GM12864 (cell line): ENCODE results near the gene PPP2R5A.
"Not testable (repeated sequence)": the region's sequence is repeated elsewhere in the genome, so short reads cannot be mapped to it uniquely, and the experiment has no call there.

Experiments used
- DNase-seq: peaks from one replicate; pipeline ENCODE4 v3.0.0-alpha.2; 2011; ENCODE audit warnings: low read depth
- H3K4me3 ChIP-seq: 2 replicates; pipeline ENCODE4 v1.5.1; 2011; ENCODE audit warnings: mild to moderate bottlenecking, low read depth, low read length, control low read depth
- TF ChIP-seq, protein P1 (sequence below): IDR thresholded peaks from 2 replicates; pipeline ENCODE4 v1.5.1; 2011; ENCODE audit warnings: low read depth, mild to moderate bottlenecking, moderate library complexity, low read length, control low read depth, inconsistent platforms; ENCODE audit errors: missing control alignments

PPP2R5A gene

DNA sequence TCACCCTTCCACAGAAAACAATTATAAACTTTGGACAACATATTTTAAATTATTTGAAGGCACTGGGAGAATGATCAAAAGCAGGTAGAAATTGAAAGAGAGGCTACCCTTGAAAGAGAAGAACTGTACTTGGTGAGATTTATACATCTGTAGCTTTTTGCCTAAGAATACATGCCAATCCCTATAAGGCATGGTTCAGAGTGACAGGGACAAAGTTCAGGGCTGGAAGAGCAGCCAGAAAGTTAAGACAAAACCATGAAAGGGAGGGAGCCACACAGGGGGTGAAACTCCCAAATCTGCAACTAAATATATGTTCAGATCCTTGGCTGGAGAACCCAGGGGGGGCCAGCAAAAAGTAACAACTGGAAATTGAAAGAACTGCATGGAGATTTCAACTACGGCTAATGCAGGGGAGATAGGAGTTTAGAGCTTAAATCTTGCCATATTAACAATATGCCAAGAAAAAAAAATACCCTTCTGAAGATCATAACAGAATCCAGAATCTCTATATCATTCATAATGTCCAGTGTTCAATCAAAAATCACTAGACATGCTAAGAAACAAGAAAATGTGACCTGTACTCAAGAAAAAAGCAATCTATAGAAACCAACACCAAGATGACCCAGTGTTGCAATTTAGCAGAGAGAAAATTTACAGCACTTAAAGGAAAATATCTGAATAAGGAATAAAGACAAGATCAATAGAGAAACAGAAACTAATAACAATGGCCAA is 103.9 kb downstream of the PPP2R5A start:
- TF ChIP-seq, protein P1, sequence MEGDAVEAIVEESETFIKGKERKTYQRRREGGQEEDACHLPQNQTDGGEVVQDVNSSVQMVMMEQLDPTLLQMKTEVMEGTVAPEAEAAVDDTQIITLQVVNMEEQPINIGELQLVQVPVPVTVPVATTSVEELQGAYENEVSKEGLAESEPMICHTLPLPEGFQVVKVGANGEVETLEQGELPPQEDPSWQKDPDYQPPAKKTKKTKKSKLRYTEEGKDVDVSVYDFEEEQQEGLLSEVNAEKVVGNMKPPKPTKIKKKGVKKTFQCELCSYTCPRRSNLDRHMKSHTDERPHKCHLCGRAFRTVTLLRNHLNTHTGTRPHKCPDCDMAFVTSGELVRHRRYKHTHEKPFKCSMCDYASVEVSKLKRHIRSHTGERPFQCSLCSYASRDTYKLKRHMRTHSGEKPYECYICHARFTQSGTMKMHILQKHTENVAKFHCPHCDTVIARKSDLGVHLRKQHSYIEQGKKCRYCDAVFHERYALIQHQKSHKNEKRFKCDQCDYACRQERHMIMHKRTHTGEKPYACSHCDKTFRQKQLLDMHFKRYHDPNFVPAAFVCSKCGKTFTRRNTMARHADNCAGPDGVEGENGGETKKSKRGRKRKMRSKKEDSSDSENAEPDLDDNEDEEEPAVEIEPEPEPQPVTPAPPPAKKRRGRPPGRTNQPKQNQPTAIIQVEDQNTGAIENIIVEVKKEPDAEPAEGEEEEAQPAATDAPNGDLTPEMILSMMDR, result no peak
- H3K4me3 ChIP-seq, result no peak overlapping the region
- DNase-seq, result no peak

DNA sequence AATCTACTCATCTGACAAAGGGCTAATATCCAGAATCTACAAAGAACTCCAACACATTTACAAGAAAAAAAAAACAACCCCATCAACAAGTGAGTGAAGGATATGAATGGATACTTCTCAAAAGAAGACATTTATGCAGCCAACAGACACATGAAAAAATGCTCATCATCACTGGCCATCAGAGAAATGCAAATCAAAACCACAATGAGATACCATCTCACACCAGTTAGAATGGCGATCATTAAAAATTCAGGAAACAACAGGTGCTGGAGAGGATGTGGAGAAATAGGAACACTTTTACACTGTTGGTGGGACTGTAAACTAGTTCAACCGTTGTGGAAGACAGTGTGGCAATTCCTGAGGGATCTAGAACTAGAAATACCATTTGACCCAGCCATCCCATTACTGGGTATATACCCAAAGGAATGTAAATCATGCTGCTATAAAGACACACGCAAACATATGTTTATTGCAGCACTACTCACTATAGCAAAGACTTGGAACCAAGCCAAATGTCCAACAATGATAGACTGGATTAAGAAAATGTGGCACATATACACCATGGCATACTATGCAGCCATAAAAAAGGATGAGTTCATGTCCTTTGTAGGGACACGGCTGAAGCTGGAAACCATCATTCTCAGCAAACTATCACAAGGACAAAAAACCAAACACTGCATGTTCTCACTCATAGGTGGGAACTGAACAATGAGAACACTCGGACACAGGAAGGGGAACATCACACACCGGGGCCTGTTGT is 110.6 kb downstream of the PPP2R5A start:
- DNase-seq, H3K4me3 ChIP-seq: not testable (repeated sequence)

DNA sequence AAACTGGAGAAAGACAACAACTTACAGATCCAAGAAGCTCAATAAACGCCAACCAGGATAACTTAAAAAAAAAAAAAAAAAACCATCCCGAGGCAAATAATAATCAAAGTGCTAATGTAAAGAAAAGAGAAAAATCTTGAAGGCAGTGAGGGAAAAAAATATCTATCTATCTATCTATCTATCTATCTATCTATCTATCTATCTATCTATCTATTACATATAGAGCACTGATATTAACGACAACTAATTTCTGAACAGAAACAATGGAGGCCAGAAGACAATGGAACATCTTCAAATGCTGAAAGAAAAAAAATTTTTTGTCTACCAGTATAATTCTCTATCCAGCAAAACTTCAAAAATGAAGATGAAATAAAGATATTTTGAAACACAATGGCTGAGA is 111.4 kb downstream of the PPP2R5A start:
- H3K4me3 ChIP-seq, result no peak overlapping the region
- TF ChIP-seq, protein P1, result no peak
- no peak for DNase-seq

DNA sequence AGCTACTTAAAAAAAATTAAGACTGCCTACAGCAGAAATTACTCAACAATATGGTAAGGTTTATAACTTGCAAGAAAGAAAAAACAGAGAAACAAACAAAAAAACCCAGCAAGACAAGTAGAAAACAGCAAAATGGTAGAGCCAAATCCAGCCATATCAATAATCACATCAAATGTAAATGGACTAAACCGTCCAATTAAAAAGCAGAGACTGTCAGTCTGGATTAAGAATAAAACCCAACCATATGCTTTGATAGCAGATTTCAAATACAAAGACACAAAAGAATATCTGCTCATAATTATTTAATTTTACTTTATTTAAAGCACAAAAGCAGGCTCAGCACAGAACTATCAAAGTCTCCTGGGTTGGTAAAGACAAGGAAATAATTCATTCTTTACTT is 112.0 kb downstream of the PPP2R5A start:
- TF ChIP-seq, protein P1, result no peak
- DNase-seq, result no peak
- no peak overlapping the region for H3K4me3 ChIP-seq

DNA sequence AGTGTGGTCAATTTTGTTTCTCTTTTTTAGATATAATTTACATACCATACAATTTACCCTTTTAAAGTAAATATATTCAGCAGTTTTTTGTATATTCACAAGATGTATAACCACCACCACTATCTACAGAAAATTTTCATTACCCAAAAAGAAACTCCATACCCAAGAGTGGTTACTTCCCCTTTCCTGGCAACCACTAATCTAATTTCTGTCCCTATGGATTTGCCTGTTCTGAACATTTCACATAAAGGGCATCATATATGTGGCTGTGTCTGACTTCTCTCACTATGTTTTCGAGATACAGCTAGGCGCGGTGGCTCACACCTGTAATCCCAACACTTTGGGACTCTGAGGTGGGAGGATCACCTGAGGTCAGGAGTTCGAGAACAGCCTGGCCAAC is 115.8 kb downstream of the PPP2R5A start:
- no peak overlapping the region for H3K4me3 ChIP-seq
- DNase-seq, result no peak
- TF ChIP-seq, protein P1, result no peak

DNA sequence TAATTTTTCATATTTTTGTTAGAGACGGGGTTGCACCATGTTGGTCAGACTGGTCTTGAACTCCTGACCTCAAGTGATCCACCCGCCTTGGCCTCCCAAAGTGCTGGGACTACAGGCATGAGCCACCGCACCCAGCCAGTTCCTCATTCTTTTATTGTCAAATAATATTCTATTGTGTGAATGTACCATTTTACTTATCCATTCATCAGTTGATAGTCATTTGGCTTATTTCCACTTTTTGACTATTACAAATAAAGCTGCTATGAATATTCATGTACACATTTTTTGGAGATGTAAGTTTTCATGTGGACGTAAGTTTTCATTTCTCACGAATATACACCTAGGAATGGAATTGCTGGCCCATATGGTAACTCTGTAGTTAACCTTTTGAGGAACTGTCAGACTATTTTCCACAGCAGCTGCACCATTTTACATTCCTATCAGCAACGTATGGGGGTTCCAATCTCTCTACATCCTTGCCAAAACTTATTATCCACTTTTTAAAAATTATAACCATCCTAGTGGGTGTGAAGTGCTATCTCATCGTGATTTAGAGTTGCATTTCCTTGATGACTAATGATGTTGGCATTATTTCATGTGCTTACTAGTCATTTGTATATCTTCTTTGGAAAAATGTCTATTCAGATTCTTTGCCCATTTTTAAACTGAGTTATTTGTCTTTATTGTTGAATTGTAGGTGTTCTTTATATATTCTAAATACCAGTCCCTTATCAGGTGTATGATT is 116.8 kb downstream of the PPP2R5A start:
- H3K4me3 ChIP-seq, result no peak overlapping the region
- TF ChIP-seq, protein P1, result no peak
- DNase-seq, result no peak

DNA sequence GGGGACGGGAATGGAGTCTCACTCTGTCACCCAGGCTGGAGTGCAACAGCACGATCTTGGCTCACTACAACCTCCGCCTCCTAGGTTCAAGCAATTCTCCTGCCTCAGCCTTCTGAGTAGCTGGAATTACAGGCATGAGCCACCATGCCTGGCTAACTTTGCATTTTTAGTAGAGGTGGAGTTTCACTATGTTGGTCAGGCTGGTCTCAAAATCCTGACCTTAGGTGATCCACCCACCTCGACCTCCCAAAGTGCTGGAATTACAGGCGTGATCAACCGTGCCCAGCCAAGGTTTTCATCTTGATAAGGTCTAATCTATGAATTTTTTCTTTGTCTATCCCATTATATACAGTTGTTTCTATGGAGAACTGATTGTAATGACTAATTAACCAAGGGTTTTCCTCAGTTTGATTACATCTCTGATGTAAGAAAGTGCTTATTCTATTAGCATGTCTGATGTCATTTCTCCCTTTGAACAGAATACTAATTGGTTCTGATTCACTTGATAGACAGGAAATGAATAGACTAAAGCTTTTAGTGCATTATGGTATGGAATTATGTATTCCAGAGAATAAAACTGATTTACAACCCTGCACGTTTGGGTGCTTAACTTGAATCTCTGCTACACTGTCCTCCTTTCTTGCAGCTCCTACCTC is 117.6 kb downstream of the PPP2R5A start:
- DNase-seq, result no peak
- TF ChIP-seq, protein P1, result no peak
- no peak overlapping the region for H3K4me3 ChIP-seq
